Omental fat pad (tissue), 4 donors: Measurements from ENCODE around the gene ATF6. TPM values are rescaled to one million over a fixed set of nuclear protein-coding genes. Genes with fewer than 3 reads are reported as not detected.
A peak's percentile ranks its signal among the peaks of the same experiment; 100 is the strongest.

Source experiments
- ATAC-seq: fragments of 150-250 bp; one replicate; pipeline ENCODE4 v1.9.1; 2016; ENCODE audit warnings: mild to moderate bottlenecking, moderate library complexity; ENCODE audit not compliant: low FRiP score
- DNase-seq: peaks from one replicate; pipeline ENCODE4 v3.0.0-alpha.2; 2019; ENCODE audit warnings: low spot score
- total RNA-seq, 4 donors: library from RNA; depleted of rRNA; stranded (reverse); fragments of >200 nt; gene quantifications; one replicate each; pipeline ENCODE4 v1.1.0, GENCODE V29; 2016
- TF ChIP-seq, protein P1 (sequence below), 3 donors: fragments of 450-650 bp; IDR thresholded peaks; one replicate each; pipeline ENCODE4 v1.5.1; 2016 to 2017; ENCODE audit warnings: antibody characterized with exemption in 3 of 3, mild to moderate bottlenecking in 3 of 3, moderate library complexity in 2 of 3

The ATF6 gene
- total RNA-seq, 4 donors from 2014 or later, result 30.9 to 38.0 (median 36.1) TPM

DNA sequence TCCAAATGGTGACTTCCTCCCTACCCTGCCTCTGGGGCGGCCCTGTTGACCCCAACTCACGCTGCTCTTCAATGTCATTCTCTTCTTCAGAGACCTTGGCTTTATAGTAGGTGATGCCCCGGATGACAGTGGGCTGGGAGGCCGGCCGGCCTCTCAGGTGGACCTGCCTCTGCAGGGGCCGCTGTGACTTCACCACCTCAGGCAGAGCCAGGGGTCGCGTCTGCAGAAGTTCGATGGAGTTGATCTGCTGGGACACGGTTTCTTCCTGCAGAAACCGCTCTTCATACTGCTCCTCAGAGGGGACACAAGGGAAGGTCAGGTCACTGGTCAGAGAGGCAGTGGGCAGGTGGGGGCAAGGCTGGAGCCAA, 233.9 kb downstream of the ATF6 start:
- TF ChIP-seq, protein P1, sequence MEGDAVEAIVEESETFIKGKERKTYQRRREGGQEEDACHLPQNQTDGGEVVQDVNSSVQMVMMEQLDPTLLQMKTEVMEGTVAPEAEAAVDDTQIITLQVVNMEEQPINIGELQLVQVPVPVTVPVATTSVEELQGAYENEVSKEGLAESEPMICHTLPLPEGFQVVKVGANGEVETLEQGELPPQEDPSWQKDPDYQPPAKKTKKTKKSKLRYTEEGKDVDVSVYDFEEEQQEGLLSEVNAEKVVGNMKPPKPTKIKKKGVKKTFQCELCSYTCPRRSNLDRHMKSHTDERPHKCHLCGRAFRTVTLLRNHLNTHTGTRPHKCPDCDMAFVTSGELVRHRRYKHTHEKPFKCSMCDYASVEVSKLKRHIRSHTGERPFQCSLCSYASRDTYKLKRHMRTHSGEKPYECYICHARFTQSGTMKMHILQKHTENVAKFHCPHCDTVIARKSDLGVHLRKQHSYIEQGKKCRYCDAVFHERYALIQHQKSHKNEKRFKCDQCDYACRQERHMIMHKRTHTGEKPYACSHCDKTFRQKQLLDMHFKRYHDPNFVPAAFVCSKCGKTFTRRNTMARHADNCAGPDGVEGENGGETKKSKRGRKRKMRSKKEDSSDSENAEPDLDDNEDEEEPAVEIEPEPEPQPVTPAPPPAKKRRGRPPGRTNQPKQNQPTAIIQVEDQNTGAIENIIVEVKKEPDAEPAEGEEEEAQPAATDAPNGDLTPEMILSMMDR (IDR thresholded peaks at IDR 0.05), result no peak
- no peak for DNase-seq
- no peak for ATAC-seq

DNA sequence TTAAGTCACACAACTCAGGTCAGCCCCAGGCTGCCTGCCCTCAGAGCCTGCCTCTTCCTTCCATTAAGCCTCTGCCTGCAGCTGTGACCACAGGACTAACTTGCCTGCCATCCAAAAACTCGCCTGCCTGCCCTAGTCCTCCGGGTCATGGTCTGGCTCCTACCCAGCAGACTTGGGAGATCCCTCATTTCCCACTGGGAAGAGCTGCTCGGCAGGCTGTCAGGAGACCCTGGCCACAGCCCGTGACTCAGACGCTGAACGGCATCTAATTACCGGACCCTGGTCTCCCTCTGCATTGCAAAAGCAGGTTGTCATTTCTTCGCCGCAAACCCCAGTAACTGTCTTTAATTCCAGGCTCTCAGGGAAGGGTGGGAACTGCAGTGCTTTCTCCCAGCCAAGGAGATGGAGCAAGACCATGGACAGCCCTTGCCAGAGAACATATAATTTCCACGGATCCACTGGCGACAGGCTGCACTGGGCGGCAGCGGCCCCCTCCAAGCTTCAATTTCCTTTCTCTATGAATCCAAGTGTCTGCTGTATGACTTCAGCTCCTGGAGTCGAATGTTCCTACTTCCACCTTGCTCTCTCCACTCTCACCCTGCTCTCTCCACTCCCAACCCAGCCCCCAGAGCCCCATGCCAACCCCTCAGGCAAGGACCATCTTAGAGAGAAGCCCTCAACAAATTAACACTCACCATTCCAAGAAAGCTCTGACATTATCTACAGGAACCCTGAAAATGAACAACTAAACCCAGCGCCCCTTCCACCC, 237.1 kb downstream of the ATF6 start:
- peak; percentile 35 for ATAC-seq
- DNase-seq, result peak; percentile 38
- TF ChIP-seq, protein P1 (IDR thresholded peaks at IDR 0.05), result no peak

DNA sequence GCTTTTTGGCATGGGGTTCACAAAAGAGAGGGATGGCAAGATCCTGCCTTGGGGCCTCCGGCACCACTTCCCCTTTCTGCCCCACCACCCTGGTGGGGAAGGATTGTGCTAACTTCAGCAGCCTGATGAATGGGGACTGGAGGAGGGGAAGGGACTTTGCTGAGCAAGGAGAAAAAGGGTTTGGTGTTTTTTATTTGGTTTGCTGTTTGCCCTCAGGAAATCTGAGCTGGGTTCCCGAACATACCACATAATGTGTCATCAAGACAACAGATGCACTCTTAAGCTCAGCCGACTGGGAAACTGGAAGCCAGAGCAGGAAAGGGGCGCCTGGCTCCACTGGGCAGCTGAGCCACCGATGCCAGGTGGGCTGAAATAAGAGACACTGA, 237.7 kb downstream of the ATF6 start:
- no peak for ATAC-seq
- TF ChIP-seq, protein P1 (IDR thresholded peaks at IDR 0.05), result no peak
- no peak for DNase-seq

DNA sequence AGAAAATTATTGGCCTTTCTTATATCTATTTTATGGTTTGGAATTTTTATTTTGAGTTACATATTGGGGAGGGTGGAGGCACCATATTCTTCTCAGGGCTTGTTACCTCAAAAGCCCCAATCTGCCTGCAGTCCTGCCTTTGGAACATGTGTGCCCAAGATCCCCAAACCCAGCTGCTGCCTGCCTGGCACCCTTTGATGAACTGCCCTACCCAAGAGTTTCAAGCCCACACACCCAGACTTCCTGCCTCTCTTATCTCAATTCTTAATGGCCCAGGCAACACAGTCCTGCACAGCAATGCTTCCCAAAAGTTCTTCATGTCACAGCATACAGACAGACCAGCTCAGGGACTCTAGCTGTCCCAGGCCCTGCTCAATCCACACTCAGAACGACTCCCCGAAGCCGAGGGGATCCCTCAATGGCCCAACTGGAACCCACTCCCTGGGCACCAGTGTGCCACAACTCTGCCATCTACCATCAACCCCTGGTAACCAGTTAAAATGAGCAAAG, 238.4 kb downstream of the ATF6 start:
- TF ChIP-seq, protein P1 (IDR thresholded peaks at IDR 0.05), result no peak
- ATAC-seq (no peak), DNase-seq (no peak)

DNA sequence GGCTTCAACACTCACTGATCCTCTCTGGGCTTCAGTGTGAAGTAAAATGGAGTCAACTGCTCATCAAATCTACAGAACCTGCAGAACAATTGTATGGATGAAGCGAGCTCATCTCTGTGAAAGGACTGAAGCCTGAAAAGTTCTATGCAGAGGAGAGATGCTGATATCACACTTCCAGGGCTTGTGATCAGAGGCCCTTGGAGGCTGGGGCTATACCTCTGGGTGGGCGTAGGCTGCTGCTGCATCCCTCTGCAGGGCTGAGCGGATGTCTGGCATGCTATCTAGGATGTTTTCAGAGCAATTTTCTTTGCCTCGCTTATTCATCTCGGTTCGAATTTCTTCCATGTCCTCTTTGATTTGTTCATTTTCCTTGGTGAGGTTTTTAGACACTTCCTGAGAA, 240.0 kb downstream of the ATF6 start:
- TF ChIP-seq, protein P1 (IDR thresholded peaks at IDR 0.05), result no peak
- no peak for DNase-seq

DNA sequence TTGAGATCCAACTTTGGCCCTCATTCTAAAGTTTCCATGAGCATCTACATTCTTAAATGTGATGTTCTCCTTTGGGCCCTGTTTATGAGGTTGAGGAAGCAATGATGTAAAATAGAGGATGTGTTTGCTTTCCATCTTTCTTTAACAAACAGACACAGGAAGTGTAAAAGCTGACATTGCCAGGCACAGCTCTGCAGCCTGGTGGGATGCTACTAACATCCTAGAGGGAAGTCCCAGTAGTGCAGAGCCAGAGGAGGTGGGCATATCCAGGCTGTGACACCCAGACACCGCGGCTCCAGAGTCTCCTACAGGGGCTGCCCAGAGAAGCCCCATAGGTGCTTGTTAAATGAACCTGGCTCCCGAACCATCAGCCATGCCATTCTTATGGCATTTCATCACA, 241.3 kb downstream of the ATF6 start:
- TF ChIP-seq, protein P1 (IDR thresholded peaks at IDR 0.05), result no peak
- ATAC-seq (no peak), DNase-seq (no peak)

More for the DNA sequence above, 240.0 kb downstream of the ATF6 start:
- no peak for ATAC-seq

DNA sequence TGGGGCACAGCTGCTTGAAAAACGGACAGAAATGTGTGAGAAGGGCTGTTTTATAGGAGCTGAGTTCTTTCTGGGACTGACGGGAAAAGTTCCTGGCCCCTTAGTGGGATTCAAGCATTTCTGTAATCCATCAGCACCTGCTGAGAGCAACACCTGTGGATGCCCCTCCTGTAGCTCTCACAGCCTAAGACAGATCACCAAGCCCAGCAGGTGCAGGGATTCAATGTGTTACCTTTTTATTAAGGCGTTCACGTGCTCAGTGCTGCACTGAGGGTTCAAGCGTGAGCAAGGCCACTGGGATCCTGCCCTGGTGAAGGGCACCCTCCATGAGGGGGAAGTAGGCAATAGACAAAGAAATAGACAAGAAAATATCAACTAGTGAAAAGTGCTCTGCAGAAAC, 242.7 kb downstream of the ATF6 start:
- no peak for ATAC-seq
- TF ChIP-seq, protein P1 (IDR thresholded peaks at IDR 0.05), result no peak

More for the DNA sequence above, 242.7 kb downstream of the ATF6 start:
- no peak for DNase-seq
